Stomach (tissue), 4 donors: ENCODE measurements around the gene PDPK1.
"Not testable (repeated sequence)": the region's sequence is repeated elsewhere in the genome, so short reads cannot be mapped to it uniquely, and the experiment has no call there.

ENCODE experiments used
- CTCF ChIP-seq, 7 experiments: fragments of 450-650 bp in 4 of 7; fragments of 200-600 bp in 3 of 7; sonication (generic) in 3 of 7; IDR thresholded peaks; one replicate each; pipeline ENCODE4 v1.5.1; 2016 to 2019; ENCODE audit warnings: antibody characterized with exemption in 7 of 7, control low read depth in 2 of 7, mild to moderate bottlenecking in 1 of 7
- POLR2A ChIP-seq, 4 donors: fragments of 450-650 bp; IDR thresholded peaks; one replicate each; pipeline ENCODE4 v1.6.1; 2016; ENCODE audit warnings: antibody characterized with exemption in 4 of 4, control low read depth in 2 of 4, mild to moderate bottlenecking in 1 of 4, moderate library complexity in 1 of 4

- TF ChIP-seq CTCF, POLR2A (IDR thresholded peaks at IDR 0.05): not testable (repeated sequence)
These were observed 81.8 kb downstream of the PDPK1 start for GRCh38 chr16:2619628-2620027.
